Mammary epithelial cell (primary cell): Measurements from ENCODE around the gene SCN7A.

ENCODE experiments used
- CTCF ChIP-seq, 2 donors: IDR thresholded peaks in 1 of 2; conservative IDR thresholded peaks in 1 of 2; 2 replicates each; pipeline ENCODE4 v1.5.1; 2011 to 2012; ENCODE audit warnings: inconsistent platforms in 2 of 2, low read length in 2 of 2, mild to moderate bottlenecking in 2 of 2, control low read depth in 1 of 2, low read depth in 1 of 2; ENCODE audit not compliant: insufficient read depth in 1 of 2; ENCODE audit errors: extremely low read depth in 1 of 2
- EZH2 ChIP-seq: IDR thresholded peaks from 2 replicates; pipeline ENCODE4 v1.6.1; 2012; ENCODE audit warnings: low read length, inconsistent platforms, borderline replicate concordance

DNA sequence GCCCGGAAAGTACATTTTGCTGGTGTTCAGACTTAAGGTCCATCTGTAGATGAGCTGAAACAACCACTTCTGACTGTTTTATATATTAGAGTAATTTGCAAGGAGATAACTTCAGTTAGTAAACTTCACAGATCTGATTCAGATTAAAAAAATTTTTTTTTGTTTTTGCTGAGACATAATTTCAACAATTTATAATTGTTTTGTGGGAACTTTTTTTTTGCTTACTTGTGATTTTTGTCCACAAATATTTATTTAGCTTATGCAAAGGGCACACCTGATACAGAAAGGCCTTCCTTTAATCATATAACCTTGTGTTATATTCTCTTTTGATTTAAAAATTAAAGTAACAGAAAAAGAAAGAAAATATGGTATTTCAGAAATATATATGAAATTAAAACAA lies 108.7 kb downstream of the SCN7A start:
- TF ChIP-seq CTCF (conservative IDR thresholded peaks at IDR 0.05 in 1 of 2, IDR thresholded peaks at IDR 0.05 in 1 of 2; ENCODE audit: extremely low read depth in 1 of 2, insufficient read depth in 1 of 2, low read depth in 1 of 2, low read length in 2 of 2) (no peak), EZH2 (no peak)
